MM.1S (cell line): ENCODE data around the gene COX15.

Experiments used
- DNase-seq: peaks from one replicate; pipeline ENCODE4 v3.0.0-alpha.2; 2015
- H2AFZ ChIP-seq: fragments of 300-600 bp; sonication (generic); 2 replicates; pipeline ENCODE4 v1.6.0; 2016; ENCODE audit warnings: antibody characterized with exemption, low read length
- H3F3A ChIP-seq: fragments of 300-600 bp; sonication (generic); 2 replicates; pipeline ENCODE4 v1.6.1; 2016; ENCODE audit warnings: mild to moderate bottlenecking, antibody characterized with exemption, low read length, moderate library complexity, mixed read lengths; ENCODE audit not compliant: insufficient read depth
- H3K27ac ChIP-seq: fragments of 300-600 bp; sonication (generic); 2 replicates; pipeline ENCODE4 v1.5.1; 2016; ENCODE audit warnings: mild to moderate bottlenecking, low read length
- H3K27me3 ChIP-seq: fragments of 300-600 bp; sonication (generic); replicated peaks from 2 replicates; pipeline ENCODE4 v1.6.0; 2016; ENCODE audit warnings: low read length; ENCODE audit not compliant: insufficient read depth
- H3K36me3 ChIP-seq: fragments of 300-600 bp; sonication (generic); replicated peaks from 2 replicates; pipeline ENCODE4 v1.6.1; 2016; ENCODE audit warnings: mild to moderate bottlenecking, low read length, mixed read lengths; ENCODE audit not compliant: insufficient read depth
- H3K4me1 ChIP-seq: fragments of 300-600 bp; sonication (generic); 2 replicates; pipeline ENCODE4 v1.6.1; 2016; ENCODE audit warnings: low read length, mixed read lengths
- H3K4me2 ChIP-seq: fragments of 300-600 bp; sonication (generic); 2 replicates; pipeline ENCODE4 v1.6.0; 2016; ENCODE audit warnings: low read depth, low read length
- H3K4me3 ChIP-seq: fragments of 300-600 bp; sonication (generic); 2 replicates; pipeline ENCODE4 v1.5.1; 2016; ENCODE audit warnings: low read length, mixed read lengths
- H3K79me2 ChIP-seq: fragments of 300-600 bp; sonication (generic); 2 replicates; pipeline ENCODE4 v1.6.1; 2016; ENCODE audit warnings: mixed run types, low read length, mixed read lengths
- H3K9ac ChIP-seq: fragments of 300-600 bp; sonication (generic); 2 replicates; pipeline ENCODE4 v1.6.1; 2016; ENCODE audit warnings: low read length, mixed read lengths
- H3K9me2 ChIP-seq: fragments of 300-600 bp; sonication (generic); replicated peaks from 2 replicates; pipeline ENCODE4 v1.6.1; 2016; ENCODE audit warnings: mild to moderate bottlenecking, low read length, mixed read lengths; ENCODE audit not compliant: insufficient read depth
- H3K9me3 ChIP-seq: fragments of 300-600 bp; sonication (generic); replicated peaks from 2 replicates; pipeline ENCODE4 v1.6.1; 2016; ENCODE audit warnings: mild to moderate bottlenecking, low read length, mixed read lengths; ENCODE audit not compliant: insufficient read depth
- H4K20me1 ChIP-seq: fragments of 300-600 bp; sonication (generic); 2 replicates; pipeline ENCODE4 v1.6.1; 2016; ENCODE audit warnings: mild to moderate bottlenecking, low read length, moderate library complexity, mixed read lengths; ENCODE audit not compliant: insufficient read depth
- EZH2 ChIP-seq: fragments of 300-600 bp; sonication (generic); optimal IDR thresholded peaks from 2 replicates; pipeline ENCODE3; 2017; ENCODE audit warnings: low read depth, mild to moderate bottlenecking, antibody characterized with exemption, low read length, mixed read lengths
- EZH2phosphoT487 ChIP-seq: fragments of 300-600 bp; sonication (generic); IDR thresholded peaks from 2 replicates; pipeline ENCODE4 v1.6.1; 2018; ENCODE audit warnings: antibody characterized with exemption, low read length
- TF ChIP-seq, protein P1 (sequence below): fragments of 300-600 bp; sonication (generic); IDR thresholded peaks from 2 replicates; pipeline ENCODE4 v1.5.1; 2016; ENCODE audit warnings: antibody characterized with exemption, low read length, mixed read lengths

COX15 gene

DNA sequence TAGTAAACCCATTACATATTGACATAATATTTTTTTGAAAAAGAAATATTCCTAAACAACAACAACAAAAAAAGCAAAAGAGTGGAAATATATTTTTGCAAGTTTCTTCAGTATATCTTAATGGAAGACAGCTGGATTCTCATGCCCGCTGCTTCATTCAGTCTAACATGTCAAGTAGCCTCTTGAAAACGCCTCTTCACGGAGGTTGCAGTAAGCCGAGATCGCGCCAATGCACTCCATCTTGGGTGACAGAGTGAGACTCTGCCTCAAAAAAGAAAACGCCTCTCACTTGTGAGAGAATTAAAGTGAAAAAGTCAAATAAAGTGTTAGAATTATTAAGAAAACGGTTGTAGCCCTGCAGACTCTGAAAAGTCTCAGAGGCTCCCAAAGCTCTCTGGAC, 1.4 kb upstream of the COX15 start:
- DNase-seq, result no peak
- no peaks in the 10 kb centered on the region for H3K27me3 ChIP-seq
- no peak overlapping the region for H3K27ac ChIP-seq
- 0 out of 2 replicates have a peak, but pooled peaks cover 6% of the 10 kb centered on the region for H3K36me3 ChIP-seq
- peaks cover 40% of the 10 kb centered on the region for H3K79me2 ChIP-seq
- H4K20me1 ChIP-seq, result no peaks in the 10 kb centered on the region
- H3K4me3 ChIP-seq, result no peak overlapping the region
- H3K4me1 ChIP-seq, result no peaks in the 10 kb centered on the region
- H3K9ac ChIP-seq, result no peak overlapping the region
- no peaks in the 10 kb centered on the region for H3K9me3 ChIP-seq
- H3K4me2 ChIP-seq, result peak overlapping the region; percentile 37; the same call in 1 of the 2 replicates
- no peak for TF ChIP-seq EZH2
- TF ChIP-seq EZH2phosphoT487, result no peak
- TF ChIP-seq, protein P1, sequence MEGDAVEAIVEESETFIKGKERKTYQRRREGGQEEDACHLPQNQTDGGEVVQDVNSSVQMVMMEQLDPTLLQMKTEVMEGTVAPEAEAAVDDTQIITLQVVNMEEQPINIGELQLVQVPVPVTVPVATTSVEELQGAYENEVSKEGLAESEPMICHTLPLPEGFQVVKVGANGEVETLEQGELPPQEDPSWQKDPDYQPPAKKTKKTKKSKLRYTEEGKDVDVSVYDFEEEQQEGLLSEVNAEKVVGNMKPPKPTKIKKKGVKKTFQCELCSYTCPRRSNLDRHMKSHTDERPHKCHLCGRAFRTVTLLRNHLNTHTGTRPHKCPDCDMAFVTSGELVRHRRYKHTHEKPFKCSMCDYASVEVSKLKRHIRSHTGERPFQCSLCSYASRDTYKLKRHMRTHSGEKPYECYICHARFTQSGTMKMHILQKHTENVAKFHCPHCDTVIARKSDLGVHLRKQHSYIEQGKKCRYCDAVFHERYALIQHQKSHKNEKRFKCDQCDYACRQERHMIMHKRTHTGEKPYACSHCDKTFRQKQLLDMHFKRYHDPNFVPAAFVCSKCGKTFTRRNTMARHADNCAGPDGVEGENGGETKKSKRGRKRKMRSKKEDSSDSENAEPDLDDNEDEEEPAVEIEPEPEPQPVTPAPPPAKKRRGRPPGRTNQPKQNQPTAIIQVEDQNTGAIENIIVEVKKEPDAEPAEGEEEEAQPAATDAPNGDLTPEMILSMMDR, result no peak
- peaks cover 8% of the 10 kb centered on the region for H3F3A ChIP-seq
- no peak overlapping the region for H2AFZ ChIP-seq
- no peaks in the 10 kb centered on the region for H3K9me2 ChIP-seq

DNA sequence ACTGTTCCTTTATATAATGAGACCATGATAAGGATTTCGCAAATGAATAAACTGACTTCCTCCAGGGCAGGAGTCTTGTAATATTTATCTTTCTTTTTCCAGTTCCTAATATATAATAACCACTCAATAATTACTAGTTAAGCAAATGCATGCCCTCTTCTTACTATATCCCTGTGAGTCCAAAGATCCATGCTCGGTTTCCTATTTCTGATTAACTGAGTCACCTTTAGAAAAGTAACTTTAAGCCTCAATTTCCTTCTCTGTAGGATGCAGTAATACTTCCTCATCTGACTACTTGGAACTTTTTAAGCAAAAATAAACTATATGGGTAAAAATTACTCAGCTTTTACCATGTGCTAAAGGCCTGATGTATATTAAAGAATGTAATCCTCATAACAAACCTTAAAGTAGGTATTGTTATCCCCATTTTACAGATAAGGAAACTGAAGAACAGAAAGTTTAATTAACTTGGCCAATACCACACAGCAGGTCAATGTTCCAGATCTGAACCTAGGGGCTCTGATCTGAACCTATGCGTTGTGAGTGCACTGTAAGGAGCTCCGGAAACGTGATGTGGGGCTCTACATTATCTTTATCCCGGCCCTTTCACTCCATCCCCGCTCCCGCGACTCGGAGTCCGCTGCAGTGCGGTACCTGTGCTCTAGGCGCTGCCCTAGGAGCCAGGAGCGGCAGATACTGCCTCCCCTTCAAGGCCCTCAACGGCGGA, 458 bp downstream of the COX15 start:
- H3K27ac ChIP-seq, result peak overlapping the region; percentile 88; the same call in 1 of the 2 replicates
- peak overlapping the region; percentile 79 for H3K4me3 ChIP-seq
- no peaks in the 10 kb centered on the region for H3K9me3 ChIP-seq
- no peak for DNase-seq
- H3K79me2 ChIP-seq, result peaks cover 40% of the 10 kb centered on the region
- TF ChIP-seq, protein P1, result no peak
- TF ChIP-seq EZH2, result no peak
- TF ChIP-seq EZH2phosphoT487, result no peak
- peak overlapping the region; percentile 77 for H3K9ac ChIP-seq
- peaks cover 8% of the 10 kb centered on the region for H3F3A ChIP-seq
- H2AFZ ChIP-seq, result peak overlapping the region; percentile 71
- no peaks in the 10 kb centered on the region for H3K9me2 ChIP-seq
- H3K4me2 ChIP-seq, result peak overlapping the region; percentile 70
- H3K36me3 ChIP-seq, result 0 out of 2 replicates have a peak, but pooled peaks cover 5% of the 10 kb centered on the region
- no peaks in the 10 kb centered on the region for H3K4me1 ChIP-seq
- H3K27me3 ChIP-seq, result no peaks in the 10 kb centered on the region
- H4K20me1 ChIP-seq, result no peaks in the 10 kb centered on the region

DNA sequence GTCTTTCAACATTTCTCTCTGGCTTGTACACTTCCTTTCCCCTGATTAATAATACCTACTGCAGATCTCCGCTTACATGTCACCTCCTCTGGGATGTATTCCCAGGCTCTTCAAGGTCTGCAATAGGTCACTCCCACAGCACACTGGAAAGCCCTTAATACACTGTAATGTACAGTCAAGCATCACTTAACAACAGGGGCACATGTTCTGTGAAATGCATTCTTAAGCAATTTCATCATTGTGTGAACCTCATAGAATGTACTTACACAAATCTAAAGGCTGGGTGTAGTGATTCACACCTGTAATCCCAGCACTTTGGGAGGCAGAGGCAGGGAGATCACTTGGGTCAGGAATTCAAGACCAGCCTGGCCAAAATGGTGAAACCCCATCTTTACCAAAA, 1.9 kb downstream of the COX15 start:
- Histone ChIP-seq H3K4me1 (no peaks in the 10 kb centered on the region), H4K20me1 (no peaks in the 10 kb centered on the region), H3K36me3 (0 out of 2 replicates have a peak, but pooled peaks cover 5% of the 10 kb centered on the region), H3K9ac (no peak overlapping the region), H3F3A (peaks cover 8% of the 10 kb centered on the region), H3K27me3 (no peaks in the 10 kb centered on the region), H3K79me2 (peaks cover 40% of the 10 kb centered on the region), H3K9me3 (no peaks in the 10 kb centered on the region), H3K4me3 (no peak overlapping the region), H2AFZ (no peak overlapping the region), H3K4me2 (no peak overlapping the region), H3K27ac (no peak overlapping the region), H3K9me2 (no peaks in the 10 kb centered on the region)
- TF ChIP-seq, protein P1, result no peak
- TF ChIP-seq EZH2phosphoT487 (no peak), EZH2 (no peak)
- no peak for DNase-seq
